Gastroesophageal sphincter (tissue), 4 donors: ENCODE measurements around the gene HOXC10. TPM values are rescaled to one million over a fixed set of nuclear protein-coding genes. Genes with fewer than 3 reads are reported as not detected.

Experiments
- ATAC-seq: fragments of 150-250 bp; one replicate; pipeline ENCODE4 v1.9.1; 2016; ENCODE audit warnings: mild to moderate bottlenecking, moderate library complexity
- H3K27ac ChIP-seq, 4 donors: fragments of 200-600 bp; sonication (generic) in 3 of 4; 1 replicate in 3 of 4; 2 replicates in 1 of 4; pipeline ENCODE4 v1.5.1; 2016 to 2019
- H3K27me3 ChIP-seq: fragments of 200-600 bp; sonication (generic); one replicate; pipeline ENCODE4 v1.5.1; 2019
- H3K36me3 ChIP-seq, 2 donors: fragments of 200-600 bp; sonication (generic); one replicate each; pipeline ENCODE4 v1.5.1; 2019; ENCODE audit warnings: control low read depth in 1 of 2
- H3K4me1 ChIP-seq, 3 donors: fragments of 200-600 bp; sonication (generic); 1 replicate in 2 of 3; 2 replicates in 1 of 3; pipeline ENCODE4 v1.5.1; 2016 to 2019; ENCODE audit warnings: control low read depth in 2 of 3
- H3K4me3 ChIP-seq, 2 donors: fragments of 200-600 bp; sonication (generic); one replicate each; pipeline ENCODE4 v1.5.1; 2019; ENCODE audit warnings: mild to moderate bottlenecking in 1 of 2, moderate library complexity in 1 of 2
- H3K9me3 ChIP-seq, 3 donors: fragments of 200-600 bp; sonication (generic); one replicate each; pipeline ENCODE4 v1.5.1; 2017 to 2019; ENCODE audit warnings: control low read depth in 2 of 3
- EP300 ChIP-seq: sonication (generic); formaldehyde crosslinking; IDR thresholded peaks from one replicate; pipeline ENCODE4 v1.6.1; 2017; ENCODE audit warnings: antibody characterized with exemption, mild to moderate bottlenecking
- POLR2A ChIP-seq, 2 donors: fragments of 450-650 bp; IDR thresholded peaks; one replicate each; pipeline ENCODE4 v1.6.1; 2017; ENCODE audit warnings: antibody characterized with exemption in 2 of 2, mild to moderate bottlenecking in 2 of 2, moderate library complexity in 1 of 2
- POLR2AphosphoS5 ChIP-seq: sonication (generic); formaldehyde crosslinking; IDR thresholded peaks from one replicate; pipeline ENCODE4 v1.6.1; 2017; ENCODE audit warnings: antibody characterized with exemption
- WGBS, 2 donors: methylation state at CpG; one replicate each; pipeline ENCODE4 v1.1.5; 2018; ENCODE audit warnings: low coverage in 1 of 2; 5-methylcytosine and 5-hydroxymethylcytosine counted together
- total RNA-seq, 4 donors: library from RNA; depleted of rRNA; stranded (reverse); fragments of >200 nt; gene quantifications; one replicate each; pipeline ENCODE4 v1.1.0, GENCODE V29; 2016
- TF ChIP-seq, protein P1 (sequence below), 4 experiments: fragments of 200-600 bp in 2 of 4; fragments of 450-650 bp in 2 of 4; sonication (generic) in 1 of 4; IDR thresholded peaks; one replicate each; pipeline ENCODE4 v1.5.1; 2017 to 2019; ENCODE audit warnings: antibody characterized with exemption in 4 of 4, mild to moderate bottlenecking in 2 of 4, moderate library complexity in 2 of 4

HOXC10 gene
- total RNA-seq, 4 donors from 2014 or later = not detected

DNA sequence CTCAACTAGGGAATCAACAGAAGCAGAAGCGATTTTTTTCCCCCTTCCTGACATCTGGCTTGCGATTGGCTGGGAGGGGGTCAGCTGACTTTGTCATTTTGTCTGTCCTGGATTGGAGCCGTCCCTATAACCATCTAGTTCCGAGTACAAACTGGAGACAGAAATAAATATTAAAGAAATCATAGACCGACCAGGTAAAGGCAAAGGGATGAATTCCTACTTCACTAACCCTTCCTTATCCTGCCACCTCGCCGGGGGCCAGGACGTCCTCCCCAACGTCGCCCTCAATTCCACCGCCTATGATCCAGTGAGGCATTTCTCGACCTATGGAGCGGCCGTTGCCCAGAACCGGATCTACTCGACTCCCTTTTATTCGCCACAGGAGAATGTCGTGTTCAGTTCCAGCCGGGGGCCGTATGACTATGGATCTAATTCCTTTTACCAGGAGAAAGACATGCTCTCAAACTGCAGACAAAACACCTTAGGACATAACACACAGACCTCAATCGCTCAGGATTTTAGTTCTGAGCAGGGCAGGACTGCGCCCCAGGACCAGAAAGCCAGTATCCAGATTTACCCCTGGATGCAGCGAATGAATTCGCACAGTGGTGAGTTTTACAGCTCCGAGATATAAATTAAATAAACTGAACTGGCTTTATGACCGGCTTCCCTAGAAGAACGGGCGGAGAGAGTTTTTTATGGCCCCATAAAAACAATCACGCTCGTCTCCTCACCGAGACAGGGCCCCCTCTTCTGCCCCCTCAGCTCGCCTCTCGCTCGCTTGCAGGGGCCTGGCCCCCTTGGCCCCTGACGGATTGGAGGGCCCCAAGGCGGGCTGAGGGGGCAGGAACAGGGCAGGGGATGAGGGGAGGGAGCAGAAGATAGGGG, 43.6 kb downstream of the HOXC10 start, which contains the start of gene HOXC6:
TSS of gene HOXC6 (plus strand) at position 127 of the 888 bp plus-strand sequence. CDS start at position 209, 82 bp downstream.
- no peak for ATAC-seq
- H3K4me1 ChIP-seq = peaks cover 0 to 34% (median 0%) of the 10 kb centered on the region in 3 donors
- H3K27ac ChIP-seq = no peak within 1 kb of the TSS
- H3K4me3 ChIP-seq = peak within 1 kb of the TSS in 1 of 2 donors; percentile 37
- peaks cover 99% of the 10 kb centered on the region for H3K27me3 ChIP-seq
- no peaks in the 10 kb centered on the region for H3K36me3 ChIP-seq
- WGBS, 2 donors = 6 to 9% methylated on average over 19 to 26 of the region's 36 CpGs
- TF ChIP-seq POLR2A (IDR thresholded peaks at IDR 0.05) (no peak), POLR2AphosphoS5 (no peak), EP300 (no peak)
- TF ChIP-seq, protein P1, sequence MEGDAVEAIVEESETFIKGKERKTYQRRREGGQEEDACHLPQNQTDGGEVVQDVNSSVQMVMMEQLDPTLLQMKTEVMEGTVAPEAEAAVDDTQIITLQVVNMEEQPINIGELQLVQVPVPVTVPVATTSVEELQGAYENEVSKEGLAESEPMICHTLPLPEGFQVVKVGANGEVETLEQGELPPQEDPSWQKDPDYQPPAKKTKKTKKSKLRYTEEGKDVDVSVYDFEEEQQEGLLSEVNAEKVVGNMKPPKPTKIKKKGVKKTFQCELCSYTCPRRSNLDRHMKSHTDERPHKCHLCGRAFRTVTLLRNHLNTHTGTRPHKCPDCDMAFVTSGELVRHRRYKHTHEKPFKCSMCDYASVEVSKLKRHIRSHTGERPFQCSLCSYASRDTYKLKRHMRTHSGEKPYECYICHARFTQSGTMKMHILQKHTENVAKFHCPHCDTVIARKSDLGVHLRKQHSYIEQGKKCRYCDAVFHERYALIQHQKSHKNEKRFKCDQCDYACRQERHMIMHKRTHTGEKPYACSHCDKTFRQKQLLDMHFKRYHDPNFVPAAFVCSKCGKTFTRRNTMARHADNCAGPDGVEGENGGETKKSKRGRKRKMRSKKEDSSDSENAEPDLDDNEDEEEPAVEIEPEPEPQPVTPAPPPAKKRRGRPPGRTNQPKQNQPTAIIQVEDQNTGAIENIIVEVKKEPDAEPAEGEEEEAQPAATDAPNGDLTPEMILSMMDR (IDR thresholded peaks at IDR 0.05) = no peak
- H3K9me3 ChIP-seq = peaks cover 0 to 4% (median 0%) of the 10 kb centered on the region in 3 donors

DNA sequence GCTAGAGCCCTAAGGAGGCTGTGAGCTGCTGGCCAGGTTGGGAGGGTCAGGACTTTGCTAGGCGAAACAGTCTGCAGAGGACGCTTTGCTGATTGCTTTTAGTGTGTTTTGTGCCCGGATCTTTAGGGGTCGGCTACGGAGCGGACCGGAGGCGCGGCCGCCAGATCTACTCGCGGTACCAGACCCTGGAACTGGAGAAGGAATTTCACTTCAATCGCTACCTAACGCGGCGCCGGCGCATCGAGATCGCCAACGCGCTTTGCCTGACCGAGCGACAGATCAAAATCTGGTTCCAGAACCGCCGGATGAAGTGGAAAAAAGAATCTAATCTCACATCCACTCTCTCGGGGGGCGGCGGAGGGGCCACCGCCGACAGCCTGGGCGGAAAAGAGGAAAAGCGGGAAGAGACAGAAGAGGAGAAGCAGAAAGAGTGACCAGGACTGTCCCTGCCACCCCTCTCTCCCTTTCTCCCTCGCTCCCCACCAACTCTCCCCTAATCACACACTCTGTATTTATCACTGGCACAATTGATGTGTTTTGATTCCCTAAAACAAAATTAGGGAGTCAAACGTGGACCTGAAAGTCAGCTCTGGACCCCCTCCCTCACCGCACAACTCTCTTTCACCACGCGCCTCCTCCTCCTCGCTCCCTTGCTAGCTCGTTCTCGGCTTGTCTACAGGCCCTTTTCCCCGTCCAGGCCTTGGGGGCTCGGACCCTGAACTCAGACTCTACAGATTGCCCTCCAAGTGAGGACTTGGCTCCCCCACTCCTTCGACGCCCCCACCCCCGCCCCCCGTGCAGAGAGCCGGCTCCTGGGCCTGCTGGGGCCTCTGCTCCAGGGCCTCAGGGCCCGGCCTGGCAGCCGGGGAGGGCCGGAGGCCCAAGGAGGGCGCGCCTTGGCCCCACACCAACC, 44.8 kb downstream of the HOXC10 start:
- H3K27me3 ChIP-seq = peaks cover 96% of the 10 kb centered on the region
- no peak overlapping the region for H3K4me3 ChIP-seq
- peaks cover 0 to 4% (median 0%) of the 10 kb centered on the region in 3 donors for H3K9me3 ChIP-seq
- WGBS, 2 donors = 52 to 88% methylated on average over 7 to 23 of the region's 53 CpGs
- TF ChIP-seq POLR2A (IDR thresholded peaks at IDR 0.05) (no peak), EP300 (no peak), POLR2AphosphoS5 (no peak)
- TF ChIP-seq, protein P1 (IDR thresholded peaks at IDR 0.05) = no peak
- ATAC-seq = no peak
- peaks cover 0 to 46% (median 6%) of the 10 kb centered on the region in 3 donors for H3K4me1 ChIP-seq
- no peak overlapping the region for H3K27ac ChIP-seq
- no peaks in the 10 kb centered on the region for H3K36me3 ChIP-seq

DNA sequence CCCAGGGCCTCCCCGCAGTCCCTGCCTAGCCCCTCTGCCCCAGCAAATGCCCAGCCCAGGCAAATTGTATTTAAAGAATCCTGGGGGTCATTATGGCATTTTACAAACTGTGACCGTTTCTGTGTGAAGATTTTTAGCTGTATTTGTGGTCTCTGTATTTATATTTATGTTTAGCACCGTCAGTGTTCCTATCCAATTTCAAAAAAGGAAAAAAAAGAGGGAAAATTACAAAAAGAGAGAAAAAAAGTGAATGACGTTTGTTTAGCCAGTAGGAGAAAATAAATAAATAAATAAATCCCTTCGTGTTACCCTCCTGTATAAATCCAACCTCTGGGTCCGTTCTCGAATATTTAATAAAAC, 45.5 kb downstream of the HOXC10 start:
- peak overlapping the region in 1 of 4 donors; percentile 46 for H3K27ac ChIP-seq
- TF ChIP-seq, protein P1 (IDR thresholded peaks at IDR 0.05) = no peak
- no peak for TF ChIP-seq POLR2A (IDR thresholded peaks at IDR 0.05)
- TF ChIP-seq EP300 = no peak
- no peak for TF ChIP-seq POLR2AphosphoS5
- no peak for ATAC-seq
- H3K4me3 ChIP-seq = no peak overlapping the region
- peaks cover 0 to 48% (median 6%) of the 10 kb centered on the region in 3 donors for H3K4me1 ChIP-seq
- WGBS, 2 donors = 63 to 64% methylated on average over 6 of the region's 7 CpGs
- H3K9me3 ChIP-seq = peaks cover 0 to 4% (median 0%) of the 10 kb centered on the region in 3 donors
- H3K27me3 ChIP-seq = peaks cover 93% of the 10 kb centered on the region
- no peaks in the 10 kb centered on the region for H3K36me3 ChIP-seq

DNA sequence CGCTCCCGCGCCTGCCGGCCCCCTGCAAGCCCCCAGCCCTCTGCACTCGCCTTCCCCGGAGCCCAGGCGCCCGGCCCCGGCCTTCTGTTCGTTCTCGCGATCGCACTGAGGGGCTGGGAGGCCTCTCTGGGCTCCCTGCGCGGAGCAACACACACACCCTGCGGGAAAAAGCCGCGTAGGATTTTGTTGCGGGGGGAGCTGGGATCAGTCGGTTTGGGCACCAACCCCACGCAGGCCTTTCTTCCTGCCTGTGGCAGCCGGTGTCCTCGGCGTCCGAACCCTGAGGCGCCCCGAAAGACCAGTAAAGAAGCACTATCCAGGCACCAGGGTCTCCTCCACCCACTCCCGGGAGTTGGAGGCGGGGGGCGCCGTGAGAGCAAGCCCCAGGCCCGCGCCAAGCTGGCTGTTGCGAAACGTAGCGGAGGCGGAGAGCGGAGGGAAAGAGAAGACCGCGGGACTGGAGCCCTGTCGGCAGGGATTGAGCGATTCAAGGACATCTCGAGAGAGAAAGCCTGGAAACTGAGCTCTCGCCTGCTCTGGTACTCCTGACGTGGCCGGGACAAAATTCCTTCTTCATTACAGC, 46.0 kb downstream of the HOXC10 start:
- H3K9me3 ChIP-seq = peaks cover 0 to 4% (median 0%) of the 10 kb centered on the region in 3 donors
- 56 to 59% methylated on average over 5 to 9 of the region's 46 CpGs for WGBS, 2 donors
- H3K4me3 ChIP-seq = peak overlapping the region in 1 of 2 donors; percentile 14
- H3K27ac ChIP-seq = peak overlapping the region in 2 of 4 donors; percentile 11 to 46
- peaks cover 88% of the 10 kb centered on the region for H3K27me3 ChIP-seq
- no peak for ATAC-seq
- peaks cover 0 to 48% (median 6%) of the 10 kb centered on the region in 3 donors for H3K4me1 ChIP-seq
- no peaks in the 10 kb centered on the region for H3K36me3 ChIP-seq
- TF ChIP-seq, protein P1 (IDR thresholded peaks at IDR 0.05) = no peak
- no peak for TF ChIP-seq EP300
- TF ChIP-seq POLR2AphosphoS5 = no peak
- no peak for TF ChIP-seq POLR2A (IDR thresholded peaks at IDR 0.05)
